NCI-H1694 treated with DMSO at 0.1 percent for 48 hours (cell line): ENCODE data around the gene SCFD1.

Source experiments
- DNase-seq: peaks from one replicate; lab custom pipeline; 2025; lab: John Stamatoyannopoulos, UW

SCFD1 gene

GRCh38 chr14:30756594-30756993 is 134.5 kb downstream of the SCFD1 start:
- no peak for DNase-seq

GRCh38 chr14:30757082-30757481 is 135.0 kb downstream of the SCFD1 start:
- DNase-seq: no peak

DNA sequence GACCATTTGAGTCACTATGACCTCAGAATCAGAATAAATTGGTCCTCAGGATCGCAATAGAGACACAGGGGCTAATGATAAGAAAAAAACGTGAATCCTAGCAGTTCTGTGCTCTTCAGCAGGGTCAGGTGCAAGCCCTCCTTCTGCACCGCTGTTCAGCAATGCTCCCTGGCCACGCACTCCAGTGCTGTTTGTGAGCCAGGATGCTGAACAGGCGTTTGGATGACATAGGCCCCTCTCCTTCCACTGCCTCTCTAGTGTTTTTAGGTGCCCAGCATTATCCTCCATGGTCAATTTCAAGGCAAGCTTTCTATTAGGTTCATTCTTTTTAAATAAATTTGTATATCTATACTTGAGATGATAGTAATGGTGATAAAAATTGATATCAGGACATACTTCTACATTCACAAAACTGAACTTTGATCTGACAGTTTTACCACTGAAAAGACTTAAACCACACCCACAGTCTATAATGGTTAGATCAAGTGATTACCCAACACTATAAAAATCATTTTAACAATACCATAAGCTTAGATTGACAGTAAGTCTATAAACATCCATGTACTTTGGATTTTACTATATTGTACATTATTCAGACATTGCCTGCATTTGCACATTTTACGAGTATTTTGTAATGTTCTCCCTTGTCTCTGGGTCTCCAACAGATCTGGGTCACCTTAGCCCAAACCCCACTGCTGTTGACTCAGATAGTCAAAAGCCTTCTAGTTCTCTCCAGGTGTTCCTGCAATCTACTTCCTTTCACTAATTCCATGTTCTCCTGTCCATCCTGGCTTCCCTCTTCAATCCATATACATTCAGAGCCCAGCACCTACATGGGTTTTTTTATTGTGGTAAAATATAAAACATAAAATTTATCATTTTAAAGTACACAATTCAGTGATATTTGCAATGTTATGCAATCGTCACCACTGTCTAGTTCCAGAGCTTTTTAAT is 137.3 kb downstream of the SCFD1 start:
- DNase-seq: no peak

GRCh38 chr14:30763891-30764290 is 141.8 kb downstream of the SCFD1 start:
- DNase-seq: no peak

DNA sequence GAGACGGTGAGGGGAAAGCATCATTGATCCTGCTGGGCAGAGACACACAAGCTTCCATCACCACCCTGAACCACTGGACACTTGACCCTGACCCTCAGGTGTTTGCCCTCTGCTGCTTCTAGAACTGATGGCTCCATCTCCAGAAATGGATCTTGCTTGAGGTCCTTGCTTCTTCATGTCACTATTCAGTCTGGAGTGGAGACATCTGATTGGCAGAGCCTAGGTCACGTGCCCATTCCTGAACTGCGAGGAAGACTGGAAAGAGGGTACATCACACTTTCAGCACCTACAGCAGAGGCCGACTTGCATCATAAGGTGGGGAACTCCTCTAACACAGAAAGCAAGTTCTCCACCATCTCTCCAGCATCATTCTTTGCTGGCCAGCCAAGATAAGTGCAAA is 145.5 kb downstream of the SCFD1 start:
- no peak for DNase-seq

DNA sequence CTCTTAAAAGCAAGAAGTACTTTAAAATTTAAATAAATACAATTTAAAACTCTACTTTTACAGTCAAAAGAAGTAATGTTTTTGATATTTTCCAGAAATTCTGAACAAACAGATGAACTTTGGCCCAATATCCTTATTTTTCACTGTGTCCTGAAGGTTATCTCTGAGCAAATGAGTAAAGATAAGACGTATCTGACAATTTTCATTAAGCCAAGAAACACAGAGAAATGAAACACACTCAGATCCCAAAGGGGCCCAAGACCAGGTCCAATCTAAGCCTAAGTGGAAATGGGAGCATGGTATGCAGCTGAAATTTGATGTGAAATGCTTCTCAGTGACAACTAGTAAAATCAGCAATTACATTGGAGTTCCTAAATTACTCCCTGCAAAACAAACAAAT is 146.7 kb downstream of the SCFD1 start:
- no peak for DNase-seq

GRCh38 chr14:30770376-30770775 is 148.3 kb downstream of the SCFD1 start:
- no peak for DNase-seq

DNA sequence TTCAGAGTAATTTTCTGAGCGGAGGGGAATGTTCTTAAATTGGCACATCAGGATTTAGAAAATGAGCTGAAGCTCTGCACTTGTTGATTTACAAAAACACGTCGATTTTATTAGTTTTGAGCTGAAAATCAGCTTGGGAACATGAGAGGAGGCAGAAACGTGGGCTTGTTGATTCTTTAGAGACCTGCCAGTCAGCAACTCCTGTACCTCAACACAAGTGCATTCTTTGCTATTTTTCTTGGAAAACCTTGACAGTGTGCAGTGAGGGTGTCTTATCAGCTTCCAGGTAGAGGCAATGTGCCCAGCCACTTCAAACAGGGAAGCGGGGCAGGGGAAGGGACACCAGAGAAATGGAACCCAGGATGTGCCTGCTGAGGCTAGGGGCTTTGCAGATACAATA is 149.5 kb downstream of the SCFD1 start:
- no peak for DNase-seq

GRCh38 chr14:30779210-30779609 is 157.1 kb downstream of the SCFD1 start:
- DNase-seq: no peak
